Activated CD4-positive, alpha-beta T cell treated with anti-CD3 and anti-CD28 coated beads for 36 hours (primary cell): ENCODE measurements around the gene PFDN1. TPM values are rescaled to one million over a fixed set of nuclear protein-coding genes. Genes with fewer than 3 reads are reported as not detected.

ENCODE experiments used
- ATAC-seq: fragments of 200-7000 bp; cut with Tn5 transposase; one replicate; pipeline ENCODE4 v1.10.0; 2021; ENCODE audit warnings: mild to moderate bottlenecking, moderate library complexity
- CTCF ChIA-PET: fragments of 350-600 bp; sonication (Branson Sonifier 250); formaldehyde crosslinking; loops from one replicate; lab custom pipeline; 2021; ENCODE audit warnings: antibody characterized with exemption; lab: Charles Lee
- POLR2A ChIA-PET: fragments of 350-600 bp; sonication (Branson Sonifier 250); formaldehyde crosslinking; loops from one replicate; lab custom pipeline; 2021; ENCODE audit warnings: antibody characterized with exemption, inconsistent platforms; lab: Charles Lee
- DNase-seq: peaks from one replicate; pipeline ENCODE4 v3.0.0-alpha.2; 2020
- H3K27ac Mint-ChIP-seq: one replicate; pipeline ENCODE4 v1.8.0; 2021; ENCODE audit warnings: mixed read lengths
- H3K27me3 Mint-ChIP-seq: one replicate; pipeline ENCODE4 v1.8.0; 2021; ENCODE audit warnings: mixed read lengths
- H3K36me3 Mint-ChIP-seq: one replicate; pipeline ENCODE4 v1.8.0; 2021; ENCODE audit warnings: low read depth, mixed read lengths
- H3K4me1 Mint-ChIP-seq: one replicate; pipeline ENCODE4 v1.8.0; 2021; ENCODE audit warnings: mixed read lengths
- H3K4me3 Mint-ChIP-seq: one replicate; pipeline ENCODE4 v1.8.0; 2021; ENCODE audit warnings: mild to moderate bottlenecking, moderate library complexity, mixed read lengths
- H3K9me3 Mint-ChIP-seq: one replicate; pipeline ENCODE4 v1.8.0; 2021; ENCODE audit warnings: low read depth, mixed read lengths
- intact Hi-C, 2 experiments: fragments of 100-400 bp; cut with DNase I in 1 of 2; cut with micrococcal nuclease in 1 of 2; formaldehyde crosslinking; loops; one replicate each; pipeline versions ENCODE4 v1.14.2 to v1.15.1; 2022 to 2024; cut with DNase I, micrococcal nuclease
- total RNA-seq, 2 experiments: library from RNA; stranded (reverse); gene quantifications; one replicate each; pipeline ENCODE4 v1.2.3, GENCODE V29; 2021

PFDN1 gene
- total RNA-seq, 2 experiments from 2014 or later, result 52.6 to 63.2 TPM

DNA sequence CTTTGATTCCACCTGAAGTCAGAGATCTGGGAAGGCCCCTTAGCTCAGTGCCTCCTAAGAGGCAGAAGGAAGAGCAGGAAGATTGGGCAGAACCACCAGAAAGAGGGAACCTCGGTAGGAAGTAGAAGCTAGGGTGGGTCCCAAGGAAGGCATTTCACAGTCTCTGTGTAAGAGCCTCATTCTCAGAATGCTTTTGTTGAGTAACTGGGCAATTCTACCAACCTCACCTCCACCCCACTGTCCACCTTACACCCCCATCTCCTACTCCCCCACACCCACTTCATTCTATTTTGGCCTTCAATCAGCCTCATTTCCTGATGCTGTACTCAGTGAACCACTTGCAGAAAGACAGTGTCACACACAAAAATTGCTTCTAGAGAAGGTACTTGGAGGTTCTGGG lies 40.0 kb upstream of the PFDN1 start:
- Mint-ChIP-seq H3K9me3 (no peaks in the 10 kb centered on the region), H3K27ac (peak overlapping the region; percentile 97), H3K27me3 (peaks cover 2% of the 10 kb centered on the region), H3K4me1 (peaks cover 52% of the 10 kb centered on the region), H3K4me3 (peak overlapping the region; percentile 75), H3K36me3 (peaks cover 26% of the 10 kb centered on the region)
- ChIA-PET CTCF (interaction anchor here (0.6 to 16.4 kb wide), 7 partner anchors 9 to 290 kb away, joined by 3 to 616 read pairs (median 5); partner anchors contain the start of gene CD14), POLR2A (interaction anchor here (0.7 kb wide), 1 partner anchor 41 kb away, joined by 3 read pairs; no protein-coding TSS in a partner anchor)
- intact Hi-C loops, result loop anchor here (2.0 to 5.0 kb wide), 2 partner anchors 40 to 236 kb away; partner anchors contain the start of gene PFDN1 (in 1 of the 2)
- ATAC-seq, result no peak
- no peak for DNase-seq

DNA sequence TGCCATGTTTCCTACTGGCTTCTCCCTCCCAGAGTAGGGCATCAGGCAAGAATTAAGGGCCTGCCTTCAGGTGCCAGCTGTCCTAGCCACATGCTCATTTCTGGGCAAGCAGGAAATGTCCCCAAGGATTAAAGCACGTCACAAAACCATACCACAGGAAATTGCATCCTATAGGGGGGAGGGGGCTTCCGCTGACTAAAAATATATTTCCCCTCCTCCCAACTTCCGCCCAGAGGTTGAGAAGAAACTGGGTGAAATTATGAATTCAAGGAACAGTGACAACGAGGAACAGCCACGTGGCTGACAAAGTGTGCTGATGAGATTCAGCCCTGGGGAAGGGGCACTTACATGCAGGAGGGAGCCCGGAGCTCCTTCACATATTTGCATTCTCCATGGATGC lies 39.4 kb upstream of the PFDN1 start:
- Mint-ChIP-seq H3K4me1 (peaks cover 52% of the 10 kb centered on the region), H3K27me3 (peaks cover 2% of the 10 kb centered on the region), H3K9me3 (no peaks in the 10 kb centered on the region), H3K4me3 (peak overlapping the region; percentile 75), H3K36me3 (peaks cover 26% of the 10 kb centered on the region), H3K27ac (peak overlapping the region; percentile 97)
- DNase-seq, result peak; percentile 68
- ATAC-seq, result peak; percentile 42
- CTCF ChIA-PET, result interaction anchor here (0.9 to 16.4 kb wide), 4 partner anchors 10 to 97 kb away, joined by 3 to 616 read pairs (median 26); no protein-coding TSS in a partner anchor
- POLR2A ChIA-PET, result no interaction called here
- intact Hi-C loops, result loop anchor here (2.0 to 5.0 kb wide), 2 partner anchors 39 to 235 kb away; partner anchors contain the start of gene PFDN1 (in 1 of the 2)

DNA sequence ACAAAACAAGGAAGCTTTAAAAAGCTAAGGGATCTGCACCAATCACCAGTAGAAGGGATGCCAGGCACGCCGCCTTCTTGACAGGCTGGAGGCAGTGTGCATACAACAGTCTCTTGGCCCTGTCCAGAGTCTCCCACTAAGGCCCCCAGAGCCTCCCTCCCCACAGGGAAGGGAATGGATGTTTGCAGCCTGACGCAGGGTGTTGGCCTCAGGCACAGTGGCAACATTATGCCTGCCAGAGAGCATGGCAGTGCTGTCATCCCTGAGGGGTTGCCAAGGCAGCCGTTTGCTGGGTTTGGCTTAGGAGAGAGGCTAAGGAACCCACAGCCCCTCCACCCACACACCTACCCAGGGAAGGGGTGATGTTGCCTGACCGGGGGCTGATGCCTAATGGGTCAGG lies 38.7 kb upstream of the PFDN1 start:
- peak overlapping the region; percentile 97 for H3K27ac Mint-ChIP-seq
- intact Hi-C loops, result loop anchor here in 1 of 2 experiments (5.0 kb wide), 1 partner anchor 234 kb away; no protein-coding TSS in a partner anchor
- H3K4me3 Mint-ChIP-seq, result peak overlapping the region; percentile 75
- no peak for DNase-seq
- ChIA-PET CTCF (interaction anchor here (1.7 to 16.4 kb wide), 4 partner anchors 11 to 96 kb away, joined by 6 to 616 read pairs (median 26); no protein-coding TSS in a partner anchor), POLR2A (no interaction called here)
- ATAC-seq, result no peak
- peaks cover 47% of the 10 kb centered on the region for H3K4me1 Mint-ChIP-seq
- H3K9me3 Mint-ChIP-seq, result no peaks in the 10 kb centered on the region
- H3K27me3 Mint-ChIP-seq, result peaks cover 2% of the 10 kb centered on the region
- peaks cover 26% of the 10 kb centered on the region for H3K36me3 Mint-ChIP-seq

DNA sequence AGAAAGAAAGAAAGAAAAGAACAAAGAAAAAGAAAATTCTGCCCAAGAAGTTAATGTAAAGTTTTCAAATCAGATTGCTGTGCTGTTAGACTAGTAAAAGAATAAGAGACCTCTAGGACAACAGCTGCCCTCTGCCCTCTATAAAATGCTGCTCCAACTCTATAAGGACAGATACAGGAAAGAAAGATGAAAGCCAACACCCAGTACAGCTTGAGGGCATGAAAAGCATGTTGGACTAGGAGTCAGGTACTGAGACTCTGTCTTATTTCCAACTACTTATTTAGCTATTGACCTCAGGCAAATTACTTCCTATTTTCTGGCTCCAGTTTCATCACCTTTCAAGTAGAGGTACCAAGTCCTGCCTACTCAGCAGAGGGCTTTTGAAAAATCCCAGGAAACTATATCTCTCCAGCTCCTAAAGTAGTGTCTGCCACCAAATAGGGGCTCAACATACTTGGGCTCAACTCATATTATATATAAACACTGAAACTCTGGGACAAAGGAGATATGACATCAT lies 37.8 kb upstream of the PFDN1 start:
- intact Hi-C loops, result loop anchor here in 1 of 2 experiments (5.0 kb wide), 1 partner anchor 233 kb away; no protein-coding TSS in a partner anchor
- Mint-ChIP-seq H3K4me3 (peak overlapping the region; percentile 75), H3K27ac (peak overlapping the region; percentile 97), H3K4me1 (peaks cover 47% of the 10 kb centered on the region), H3K36me3 (peaks cover 34% of the 10 kb centered on the region), H3K9me3 (no peaks in the 10 kb centered on the region), H3K27me3 (peaks cover 2% of the 10 kb centered on the region)
- POLR2A ChIA-PET, result no interaction called here
- DNase-seq (no peak), ATAC-seq (no peak)
- CTCF ChIA-PET, result interaction anchor here (0.6 to 16.4 kb wide), 5 partner anchors 10 to 585 kb away, joined by 3 to 616 read pairs (median 6); no protein-coding TSS in a partner anchor

DNA sequence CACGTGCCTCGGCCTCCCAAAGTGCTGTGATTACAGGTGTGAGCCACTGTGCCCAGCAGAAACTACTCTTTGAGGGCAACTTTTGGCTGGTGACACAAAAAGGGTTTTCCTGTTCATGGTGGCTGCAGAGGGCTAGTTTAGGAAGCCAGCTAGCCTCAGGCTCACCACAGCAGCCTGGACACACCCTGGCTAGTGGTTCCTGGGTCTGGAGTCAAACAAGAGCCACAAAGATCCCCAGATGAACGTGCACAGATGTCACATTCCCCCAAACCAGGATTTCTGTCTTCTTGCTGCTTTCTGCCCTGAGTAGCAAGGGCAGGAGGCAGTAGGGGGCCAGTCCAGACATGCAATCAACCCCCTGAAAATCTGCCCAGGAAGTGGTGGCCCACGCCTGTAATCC lies 36.7 kb upstream of the PFDN1 start:
- no peaks in the 10 kb centered on the region for H3K27me3 Mint-ChIP-seq
- CTCF ChIA-PET, result interaction anchor here (0.7 kb wide), 2 partner anchors 97 to 586 kb away, joined by 3 to 4 read pairs; no protein-coding TSS in a partner anchor
- peaks cover 36% of the 10 kb centered on the region for H3K36me3 Mint-ChIP-seq
- no peak overlapping the region for H3K27ac Mint-ChIP-seq
- DNase-seq, result no peak
- no peaks in the 10 kb centered on the region for H3K9me3 Mint-ChIP-seq
- H3K4me1 Mint-ChIP-seq, result peaks cover 45% of the 10 kb centered on the region
- intact Hi-C loops, result loop anchor here in 1 of 2 experiments (5.0 kb wide), 1 partner anchor 232 kb away; no protein-coding TSS in a partner anchor
- ATAC-seq, result no peak
- H3K4me3 Mint-ChIP-seq, result no peak overlapping the region
- POLR2A ChIA-PET, result no interaction called here

DNA sequence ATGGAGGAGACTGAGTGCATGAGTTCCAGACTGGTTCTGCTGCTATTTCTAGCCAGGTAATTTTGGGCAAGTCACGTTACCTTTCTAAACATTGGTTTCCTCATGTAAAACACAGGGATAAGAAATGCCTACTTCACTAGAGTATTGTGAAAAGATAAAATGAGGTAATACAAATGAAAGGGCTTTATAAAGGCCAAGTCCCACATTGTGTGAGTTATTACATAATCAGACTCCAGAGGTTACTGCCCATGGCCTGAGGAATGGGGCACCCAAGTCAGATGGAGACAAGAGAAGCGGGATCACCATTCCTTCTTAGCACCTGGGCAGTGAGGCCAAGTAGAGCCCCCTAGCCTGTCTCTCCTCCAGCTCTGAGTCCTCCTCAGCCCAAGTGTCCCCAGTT lies 36.0 kb upstream of the PFDN1 start:
- peaks cover 37% of the 10 kb centered on the region for H3K36me3 Mint-ChIP-seq
- no peak for ATAC-seq
- DNase-seq, result no peak
- H3K27me3 Mint-ChIP-seq, result no peaks in the 10 kb centered on the region
- ChIA-PET CTCF (interaction anchor here (0.7 to 3.4 kb wide), 2 partner anchors 13 to 97 kb away, joined by 3 to 18 read pairs; no protein-coding TSS in a partner anchor), POLR2A (no interaction called here)
- no peaks in the 10 kb centered on the region for H3K9me3 Mint-ChIP-seq
- intact Hi-C loops, result no loop called here
- H3K4me1 Mint-ChIP-seq, result peaks cover 38% of the 10 kb centered on the region
- no peak overlapping the region for H3K27ac Mint-ChIP-seq
- no peak overlapping the region for H3K4me3 Mint-ChIP-seq

DNA sequence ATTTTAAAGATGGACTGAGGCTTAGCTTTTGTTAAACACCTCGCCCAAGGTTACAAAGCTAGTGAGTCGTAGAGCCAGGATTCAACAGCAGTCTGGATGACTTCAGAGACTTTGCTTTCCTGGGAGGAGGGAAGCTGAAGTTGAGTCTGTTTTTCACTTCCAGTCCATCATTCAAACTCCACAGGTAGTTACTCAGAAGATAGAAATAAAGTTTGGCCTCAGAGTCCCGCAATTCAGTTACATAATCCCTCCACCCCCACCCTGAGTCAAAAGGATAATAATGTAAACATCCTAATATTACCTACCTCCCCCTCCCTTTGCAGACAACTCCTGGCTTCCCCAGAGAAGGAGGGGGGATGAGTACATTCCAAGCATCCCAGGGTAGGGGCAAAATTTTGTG lies 35.4 kb upstream of the PFDN1 start:
- Mint-ChIP-seq H3K4me3 (no peak overlapping the region), H3K36me3 (peaks cover 38% of the 10 kb centered on the region), H3K27ac (no peak overlapping the region), H3K9me3 (no peaks in the 10 kb centered on the region), H3K27me3 (no peaks in the 10 kb centered on the region), H3K4me1 (peaks cover 33% of the 10 kb centered on the region)
- intact Hi-C loops, result no loop called here
- no peak for ATAC-seq
- ChIA-PET POLR2A (no interaction called here), CTCF (interaction anchor here (0.5 to 3.4 kb wide), 3 partner anchors 8 to 371 kb away, joined by 3 to 18 read pairs (median 5); partner anchors contain the start of gene HBEGF)
- DNase-seq, result no peak

DNA sequence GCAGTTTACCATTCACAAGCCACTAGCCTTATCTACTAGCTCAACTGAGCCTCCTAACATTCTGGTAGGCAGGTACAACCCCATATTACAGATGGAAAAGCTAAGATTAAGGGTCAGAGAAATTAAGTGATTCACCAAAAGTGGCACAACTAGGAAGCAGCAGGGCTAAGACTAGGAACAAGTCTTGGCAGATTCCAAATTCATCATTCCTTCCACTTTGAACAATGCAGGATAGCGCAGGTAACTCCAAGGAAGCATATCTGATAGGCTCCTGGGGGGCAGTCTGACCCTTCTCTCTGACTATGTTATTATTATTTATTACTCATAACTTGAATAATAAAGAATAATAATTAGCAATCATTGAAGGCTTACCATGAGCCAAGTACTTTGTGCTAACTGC lies 35.0 kb upstream of the PFDN1 start:
- intact Hi-C loops, result no loop called here

DNA sequence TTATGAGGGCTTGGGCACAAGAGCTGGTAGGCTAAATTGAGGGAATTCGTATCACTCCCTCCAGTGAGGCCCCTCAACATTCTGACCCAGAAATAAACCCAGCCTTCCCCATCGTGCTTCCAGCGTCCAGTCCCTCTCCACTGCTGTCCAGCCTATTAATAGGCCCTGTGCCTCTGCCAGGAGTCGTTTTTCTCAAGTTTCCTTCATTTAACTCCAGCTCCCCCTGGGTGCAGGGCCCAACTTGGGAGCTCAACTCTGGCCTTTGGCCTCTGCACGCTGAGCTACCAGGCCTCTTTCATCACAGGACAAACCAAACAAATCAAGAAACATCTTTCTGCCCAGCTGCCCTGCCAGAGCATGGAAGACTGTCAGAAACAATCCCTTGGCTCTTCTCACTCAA lies 33.5 kb upstream of the PFDN1 start:
- Mint-ChIP-seq H3K27ac (no peak overlapping the region), H3K4me1 (peaks cover 13% of the 10 kb centered on the region), H3K36me3 (peaks cover 31% of the 10 kb centered on the region), H3K9me3 (no peaks in the 10 kb centered on the region), H3K27me3 (no peaks in the 10 kb centered on the region), H3K4me3 (no peak overlapping the region)
- intact Hi-C loops, result no loop called here
- ChIA-PET POLR2A (no interaction called here), CTCF (interaction anchor here (0.6 to 3.4 kb wide), 6 partner anchors 11 to 92 kb away, joined by 3 to 18 read pairs (median 5); no protein-coding TSS in a partner anchor)
- DNase-seq (no peak), ATAC-seq (no peak)

More for the DNA sequence above, 35.0 kb upstream of the PFDN1 start:
- DNase-seq (no peak), ATAC-seq (no peak)
- peaks cover 28% of the 10 kb centered on the region for H3K4me1 Mint-ChIP-seq
- H3K4me3 Mint-ChIP-seq, result no peak overlapping the region
- POLR2A ChIA-PET, result no interaction called here
- H3K9me3 Mint-ChIP-seq, result no peaks in the 10 kb centered on the region
- CTCF ChIA-PET, result interaction anchor here (0.5 to 3.4 kb wide), 5 partner anchors 8 to 370 kb away, joined by 3 to 18 read pairs (median 5); partner anchors contain the start of genes HBEGF and PFDN1
- H3K27ac Mint-ChIP-seq, result no peak overlapping the region
- H3K36me3 Mint-ChIP-seq, result peaks cover 42% of the 10 kb centered on the region
- no peaks in the 10 kb centered on the region for H3K27me3 Mint-ChIP-seq

DNA sequence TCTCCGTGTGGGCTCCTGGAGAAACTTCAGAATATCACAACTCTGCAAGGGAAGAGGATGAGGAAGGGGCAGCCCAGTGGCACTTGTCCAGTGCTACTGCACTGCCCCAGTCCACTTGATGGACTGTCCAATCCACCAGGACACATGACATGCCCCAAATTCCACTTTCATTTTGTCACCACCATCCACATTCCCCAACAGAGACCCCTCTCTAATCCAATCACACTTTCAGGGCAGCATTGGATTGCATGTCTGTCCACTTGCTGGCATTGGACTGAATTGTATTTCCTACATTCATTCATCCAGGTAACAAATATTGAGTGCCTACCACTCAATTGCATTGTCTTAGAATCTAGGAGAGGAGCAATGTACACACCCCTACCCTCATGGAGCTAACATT lies 28.7 kb upstream of the PFDN1 start:
- peaks cover 26% of the 10 kb centered on the region for H3K36me3 Mint-ChIP-seq
- intact Hi-C loops, result no loop called here
- no peak overlapping the region for H3K27ac Mint-ChIP-seq
- H3K4me1 Mint-ChIP-seq, result peaks cover 4% of the 10 kb centered on the region
- no peaks in the 10 kb centered on the region for H3K27me3 Mint-ChIP-seq
- DNase-seq, result no peak
- no peak for ATAC-seq
- no peak overlapping the region for H3K4me3 Mint-ChIP-seq
- H3K9me3 Mint-ChIP-seq, result no peaks in the 10 kb centered on the region
- ChIA-PET POLR2A (no interaction called here), CTCF (no interaction called here)

DNA sequence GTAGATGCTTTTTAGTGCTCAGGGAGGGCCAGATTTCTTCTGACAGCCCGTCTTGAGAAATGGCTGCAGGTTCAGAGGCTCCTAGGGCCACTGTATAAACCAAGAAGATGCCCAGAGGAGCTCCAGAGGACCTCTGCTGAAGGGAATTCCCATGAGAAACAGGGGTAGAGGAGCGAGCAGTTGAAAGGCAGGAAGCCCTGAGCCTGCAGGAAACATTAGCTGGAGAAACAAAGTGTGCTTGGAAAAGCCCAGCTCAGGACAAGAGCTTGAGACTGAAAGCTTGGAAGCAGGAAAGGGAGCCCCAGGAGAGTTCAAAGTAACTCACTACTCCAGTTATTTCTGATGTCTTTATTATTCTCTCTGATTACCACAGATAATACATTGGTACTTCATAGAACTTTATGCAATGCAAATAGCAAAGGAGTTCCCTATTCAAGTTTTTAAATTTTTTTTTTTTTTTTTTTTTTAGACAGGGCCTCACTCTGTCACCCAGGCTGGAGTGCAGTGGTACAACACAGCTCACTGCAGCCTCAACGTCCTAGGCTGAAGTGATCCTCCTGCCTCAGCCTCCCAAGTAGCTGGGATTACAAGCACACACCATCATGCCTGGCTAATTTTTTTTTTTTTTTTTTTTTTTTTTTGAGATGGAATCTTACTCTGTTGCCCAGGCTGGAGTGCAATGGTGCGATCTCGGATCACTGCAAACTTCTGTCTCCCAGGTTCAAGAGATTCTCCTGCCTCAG lies 27.0 kb upstream of the PFDN1 start:
- Mint-ChIP-seq H3K4me3 (no peak overlapping the region), H3K36me3 (peaks cover 15% of the 10 kb centered on the region), H3K9me3 (no peaks in the 10 kb centered on the region), H3K4me1 (peaks cover under 1% of the 10 kb centered on the region), H3K27me3 (no peaks in the 10 kb centered on the region), H3K27ac (no peak overlapping the region)
- no peak for DNase-seq
- ATAC-seq, result no peak
- intact Hi-C loops, result no loop called here
- POLR2A ChIA-PET, result interaction anchor here (0.6 kb wide), 1 partner anchor 607 kb away, joined by 3 read pairs; no protein-coding TSS in a partner anchor
- CTCF ChIA-PET, result interaction anchor here (0.6 to 1.4 kb wide), 5 partner anchors 11 to 85 kb away, joined by 3 to 4 read pairs (median 4); no protein-coding TSS in a partner anchor
